ENCODE measurements around the gene C1QTNF2. TPM values are rescaled to one million over a fixed set of nuclear protein-coding genes. Genes with fewer than 3 reads are reported as not detected.
"Not testable (repeated sequence)": the region's sequence is repeated elsewhere in the genome, so short reads cannot be mapped to it uniquely, and the experiment has no call there.

The C1QTNF2 gene
- total RNA-seq, 1 experiment from 2014 or later, result 0.21 TPM

DNA sequence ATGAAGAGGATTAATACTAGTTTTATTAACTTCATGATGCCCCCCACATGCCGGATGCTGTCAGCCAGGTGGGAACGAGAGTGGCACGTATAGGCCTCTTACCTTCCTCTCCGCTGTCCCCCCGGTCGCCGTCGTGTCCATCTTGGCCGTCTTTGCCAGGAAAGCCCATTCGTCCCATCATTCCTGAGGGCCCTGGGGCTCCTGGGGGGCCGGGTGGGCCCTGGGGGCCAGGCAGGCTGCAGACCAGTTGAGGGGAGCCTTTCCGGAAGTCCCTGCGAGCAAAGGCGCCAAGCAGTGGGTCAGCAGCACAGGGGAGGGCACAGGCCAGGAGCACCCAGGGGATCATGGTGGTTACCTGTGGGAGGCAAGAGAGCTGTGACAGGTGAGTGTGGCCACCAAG is 15.8 kb downstream of the C1QTNF2 start:
- in situ Hi-C loops (cut with HindIII; ENCODE audit: low pct_unique_long_range_greater_than_20kb, low sequenced_read_pairs), result no loop called here

DNA sequence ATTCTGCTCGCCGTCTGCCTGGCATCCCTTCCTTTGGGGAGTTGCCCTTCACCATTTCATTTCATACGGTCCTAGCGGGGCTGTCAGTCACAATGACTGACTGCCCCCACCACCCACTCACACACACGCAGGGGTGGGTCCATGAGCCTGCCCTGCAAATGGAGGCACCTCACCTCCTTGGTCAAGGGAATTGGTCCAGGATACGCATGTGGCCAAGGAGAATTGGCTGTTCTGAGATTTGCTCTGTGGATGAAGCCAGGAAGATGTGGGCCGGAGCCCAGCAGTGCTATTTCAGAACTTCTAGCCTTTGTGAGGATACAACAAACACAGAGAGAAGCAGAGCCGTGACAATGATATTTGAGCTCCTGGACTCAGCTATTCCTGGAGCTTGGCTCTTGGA is 17.0 kb downstream of the C1QTNF2 start:
- in situ Hi-C loops (cut with HindIII; ENCODE audit: low pct_unique_long_range_greater_than_20kb, low sequenced_read_pairs), result no loop called here
- DNase-seq (ENCODE audit: low read depth, low spot score), result no peak

More for the DNA sequence above, 15.8 kb downstream of the C1QTNF2 start:
- DNase-seq (ENCODE audit: low read depth, low spot score), result no peak

- in situ Hi-C loops (cut with HindIII; ENCODE audit: low pct_unique_long_range_greater_than_20kb, low sequenced_read_pairs), result no loop called here
- DNase-seq (ENCODE audit: low read depth, low spot score), result no peak
These were observed 18.1 kb downstream of the C1QTNF2 start for GRCh38 chr5:160352308-160352707.

DNA sequence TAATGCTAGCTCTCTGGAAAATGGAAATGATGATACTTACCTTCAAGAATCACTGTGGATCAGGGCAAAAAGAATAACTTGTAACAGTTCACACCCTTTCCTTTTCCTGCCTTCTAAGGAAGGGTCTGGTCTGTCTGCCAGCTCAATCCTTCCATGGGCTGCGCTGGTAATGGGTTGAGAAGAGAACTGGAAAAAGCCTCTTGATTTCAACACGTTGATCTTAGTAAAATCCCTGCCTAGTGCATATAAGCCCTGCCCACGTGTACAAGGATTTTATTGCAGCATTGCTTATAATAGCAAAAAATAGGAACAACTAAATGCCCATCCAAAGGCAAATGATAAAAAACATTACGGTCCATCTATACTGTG is 20.5 kb downstream of the C1QTNF2 start:
- no peak for DNase-seq (ENCODE audit: low read depth, low spot score)

DNA sequence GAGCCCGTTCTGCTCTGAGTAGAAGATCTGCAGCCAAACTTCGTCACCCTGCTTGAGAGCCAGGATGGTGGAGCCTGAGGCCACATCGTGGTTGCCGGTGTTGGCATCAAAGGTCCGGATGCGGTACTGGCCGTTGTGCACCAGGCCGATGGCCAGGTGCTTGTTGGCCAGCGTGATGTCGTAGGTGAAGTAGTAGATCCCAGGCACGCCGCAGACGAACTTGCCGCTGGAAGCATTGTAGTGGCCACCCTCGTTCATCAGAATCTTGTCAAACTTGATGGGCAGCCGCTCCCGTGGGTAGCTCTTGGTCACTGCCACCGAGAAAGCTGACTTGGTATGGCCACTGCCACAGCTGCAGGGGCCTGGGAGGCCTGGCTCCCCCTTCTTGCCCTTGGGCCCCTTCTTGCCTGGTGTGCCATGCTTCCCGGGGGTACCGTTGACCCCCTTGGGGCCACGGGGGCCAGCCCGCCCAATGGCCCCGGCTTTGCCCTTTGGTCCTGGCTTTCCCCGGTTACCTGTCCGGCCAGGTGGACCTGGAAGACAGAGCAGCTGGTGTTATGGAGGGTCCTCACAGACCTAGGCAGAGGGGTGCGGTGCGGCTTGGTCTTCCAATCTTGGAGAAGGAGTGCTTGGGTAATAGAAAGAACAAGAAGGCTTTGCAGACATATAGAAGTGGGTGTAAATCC is 21.0 kb downstream of the C1QTNF2 start:
- in situ Hi-C loops (cut with HindIII; ENCODE audit: low pct_unique_long_range_greater_than_20kb, low sequenced_read_pairs), result no loop called here
- no peak for DNase-seq (ENCODE audit: low read depth, low spot score)

More for the DNA sequence above, 20.5 kb downstream of the C1QTNF2 start:
- in situ Hi-C loops (cut with HindIII; ENCODE audit: low pct_unique_long_range_greater_than_20kb, low sequenced_read_pairs), result no loop called here

DNA sequence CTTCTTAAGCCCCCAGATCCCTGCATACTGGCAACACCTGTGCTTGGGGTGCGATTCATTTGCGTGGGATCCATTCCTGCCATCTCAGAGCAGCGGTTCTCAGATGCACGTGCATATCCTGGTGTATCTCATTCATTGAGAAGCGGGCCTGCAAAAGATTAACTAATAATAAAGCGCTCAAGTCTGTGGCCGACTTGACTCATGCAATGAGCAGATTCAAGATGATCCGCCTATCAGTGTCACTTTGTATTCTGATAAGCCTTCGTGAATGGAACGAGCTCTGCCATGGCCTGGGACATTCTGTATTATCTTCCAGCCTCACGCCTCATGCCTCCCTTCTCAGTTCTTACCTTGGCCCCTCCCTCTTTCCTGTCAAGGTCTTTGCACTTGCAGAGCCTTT is 22.3 kb downstream of the C1QTNF2 start:
- in situ Hi-C loops (cut with HindIII; ENCODE audit: low pct_unique_long_range_greater_than_20kb, low sequenced_read_pairs), result no loop called here
- no peak for DNase-seq (ENCODE audit: low read depth, low spot score)

DNA sequence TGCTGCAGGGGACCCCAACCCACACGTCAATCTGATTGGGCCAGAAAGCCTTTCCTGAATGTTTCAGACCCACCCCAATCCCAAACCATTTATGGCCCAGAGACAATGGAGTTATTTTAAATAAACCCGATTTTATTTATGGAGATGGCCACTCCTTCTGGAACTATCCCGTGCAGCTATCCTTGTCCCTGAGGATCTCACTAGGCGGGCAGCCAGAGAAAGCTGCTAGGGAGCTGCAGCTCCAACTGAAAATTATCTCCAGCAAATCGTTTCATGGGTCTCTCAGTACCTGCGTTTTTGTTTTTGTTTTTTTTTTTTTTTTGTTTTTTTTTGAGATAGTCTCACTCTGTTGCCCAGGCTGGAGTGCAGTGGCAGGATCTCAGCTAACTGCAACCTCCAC is 23.0 kb downstream of the C1QTNF2 start:
- DNase-seq (ENCODE audit: low read depth, low spot score), result no peak
- in situ Hi-C loops (cut with HindIII; ENCODE audit: low pct_unique_long_range_greater_than_20kb, low sequenced_read_pairs), result no loop called here

- no peak for DNase-seq (ENCODE audit: low read depth, low spot score)
- in situ Hi-C loops (cut with HindIII; ENCODE audit: low pct_unique_long_range_greater_than_20kb, low sequenced_read_pairs), result no loop called here
These were observed 27.9 kb downstream of the C1QTNF2 start for GRCh38 chr5:160342413-160342941.

- in situ Hi-C loops (cut with HindIII; ENCODE audit: low pct_unique_long_range_greater_than_20kb, low sequenced_read_pairs), result no loop called here
- DNase-seq (ENCODE audit: low read depth, low spot score), result no peak
These were observed 29.0 kb downstream of the C1QTNF2 start for GRCh38 chr5:160341309-160341870.

- DNase-seq (ENCODE audit: low read depth, low spot score); in situ Hi-C loops (cut with HindIII; ENCODE audit: low pct_unique_long_range_greater_than_20kb, low sequenced_read_pairs): not testable (repeated sequence)
These were observed 29.9 kb downstream of the C1QTNF2 start for GRCh38 chr5:160340513-160340912.

DNA sequence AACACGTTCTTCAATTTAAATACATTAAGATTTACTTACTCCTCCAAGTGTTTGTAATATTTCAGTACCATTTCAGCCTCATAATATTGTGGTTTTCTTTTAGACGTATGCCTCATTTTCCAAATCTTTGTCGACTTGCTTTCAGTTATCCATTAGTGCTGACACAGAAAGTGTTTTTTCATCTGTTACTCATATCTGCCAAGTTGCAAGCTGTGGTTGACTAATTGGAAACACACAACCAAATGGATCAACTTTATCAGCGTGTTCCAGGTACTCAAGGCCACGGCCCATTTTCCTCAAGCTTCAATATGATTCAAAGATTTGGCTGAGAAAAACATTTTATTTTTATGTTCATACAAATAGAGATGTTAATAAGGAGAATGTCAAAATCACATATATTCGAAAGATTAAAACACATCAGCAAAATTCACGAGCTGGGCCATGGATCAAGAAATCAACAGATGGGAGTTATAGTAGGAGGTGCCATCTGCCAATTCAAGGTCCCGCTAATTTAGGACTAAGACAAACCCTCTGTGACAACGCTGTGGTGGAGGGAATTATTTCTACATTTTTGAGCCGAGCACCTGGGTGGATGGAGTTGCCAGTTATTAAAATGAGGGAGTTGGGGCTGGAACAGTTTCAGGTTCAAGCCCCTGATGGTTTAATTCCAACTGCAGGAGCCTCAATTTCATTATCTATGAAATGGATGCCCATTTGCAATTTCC is 30.9 kb downstream of the C1QTNF2 start:
- DNase-seq (ENCODE audit: low read depth, low spot score), result no peak
- in situ Hi-C loops (cut with HindIII; ENCODE audit: low pct_unique_long_range_greater_than_20kb, low sequenced_read_pairs), result no loop called here

DNA sequence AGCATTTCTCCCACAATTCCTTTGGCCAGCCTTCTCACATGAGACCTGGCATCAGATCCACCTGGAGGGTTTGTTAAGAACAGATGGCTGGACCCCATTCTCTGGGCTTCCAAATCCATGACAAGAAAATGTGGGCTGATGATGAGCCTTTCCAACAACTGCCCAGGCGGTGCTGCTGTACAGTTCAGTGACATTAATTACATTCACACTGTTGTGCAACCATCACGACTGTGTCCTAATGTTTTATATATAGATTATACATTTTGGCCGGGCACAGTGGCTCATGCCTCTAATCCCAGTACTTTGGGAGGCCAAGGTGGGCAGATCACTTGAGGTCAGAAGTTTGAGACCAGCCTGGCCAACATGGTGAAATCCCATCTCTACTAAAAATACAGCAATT is 35.7 kb downstream of the C1QTNF2 start:
- DNase-seq (ENCODE audit: low read depth, low spot score); in situ Hi-C loops (cut with HindIII; ENCODE audit: low pct_unique_long_range_greater_than_20kb, low sequenced_read_pairs): not testable (repeated sequence)

GRCh38 chr5:160333721-160334120 is 36.7 kb downstream of the C1QTNF2 start:
- no peak for DNase-seq (ENCODE audit: low read depth, low spot score)
- in situ Hi-C loops (cut with HindIII; ENCODE audit: low pct_unique_long_range_greater_than_20kb, low sequenced_read_pairs), result no loop called here

DNA sequence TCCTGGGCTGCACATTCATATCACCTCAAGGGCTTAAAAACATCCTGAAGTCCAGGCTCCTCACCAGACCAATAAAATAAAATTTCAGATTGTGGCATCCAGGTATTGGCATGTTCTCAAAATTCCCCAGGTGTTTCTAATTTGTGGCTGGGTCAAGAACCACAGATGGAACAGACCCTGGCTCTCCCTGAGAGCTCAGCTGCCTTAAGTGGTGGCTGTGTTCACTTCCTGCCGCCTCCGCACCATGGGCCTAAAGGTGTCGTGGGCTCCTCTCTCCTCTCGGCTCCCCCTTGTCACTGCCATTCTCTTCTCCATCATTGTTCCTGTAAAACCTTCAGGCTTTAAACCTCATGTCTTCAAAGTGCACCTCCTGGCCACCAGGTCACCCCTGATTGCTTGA is 40.2 kb downstream of the C1QTNF2 start:
- in situ Hi-C loops (cut with HindIII; ENCODE audit: low pct_unique_long_range_greater_than_20kb, low sequenced_read_pairs), result no loop called here
- DNase-seq (ENCODE audit: low read depth, low spot score), result no peak

GRCh38 chr5:160327818-160328217 is 42.6 kb downstream of the C1QTNF2 start:
- in situ Hi-C loops (cut with HindIII; ENCODE audit: low pct_unique_long_range_greater_than_20kb, low sequenced_read_pairs), result no loop called here
- no peak for DNase-seq (ENCODE audit: low read depth, low spot score)

DNA sequence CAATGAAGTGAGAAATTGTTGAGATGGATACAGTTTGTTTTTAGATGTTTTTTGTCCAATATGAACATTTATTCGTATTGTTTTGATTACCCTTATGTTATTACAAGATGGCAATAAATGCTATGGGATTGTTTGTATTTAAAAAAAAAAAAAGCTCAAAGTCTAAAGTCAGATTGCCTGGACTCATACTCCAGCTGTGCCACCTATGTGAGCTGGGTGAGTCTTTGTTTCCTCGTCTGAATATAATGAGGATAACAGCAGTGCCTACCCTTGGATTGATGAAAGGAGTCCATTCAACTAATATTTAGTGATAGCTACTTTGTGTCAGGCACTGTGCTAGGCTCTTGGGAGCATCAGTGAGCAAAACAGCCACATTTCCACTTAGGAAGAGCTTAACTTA is 43.4 kb downstream of the C1QTNF2 start:
- in situ Hi-C loops (cut with HindIII; ENCODE audit: low pct_unique_long_range_greater_than_20kb, low sequenced_read_pairs), result no loop called here
- no peak for DNase-seq (ENCODE audit: low read depth, low spot score)

DNA sequence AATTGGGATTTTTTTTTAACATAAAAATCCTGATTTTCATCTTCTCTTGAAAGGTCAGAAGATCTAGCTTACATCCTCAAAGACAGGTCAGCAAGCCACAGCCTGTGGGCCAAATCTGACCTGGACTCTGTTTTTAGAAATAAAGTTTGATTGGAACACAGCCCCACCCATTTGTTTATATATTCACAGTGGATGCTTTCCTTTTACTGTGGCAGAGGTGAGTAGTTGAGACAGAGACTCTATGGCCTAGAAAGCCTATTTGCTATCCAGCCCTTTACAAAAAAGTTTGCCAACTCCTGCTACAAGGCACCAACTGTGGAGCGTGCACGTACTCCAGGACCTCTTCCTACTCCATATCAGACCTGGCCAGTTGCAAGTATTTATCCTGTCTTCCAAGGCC is 44.7 kb downstream of the C1QTNF2 start:
- in situ Hi-C loops (cut with HindIII; ENCODE audit: low pct_unique_long_range_greater_than_20kb, low sequenced_read_pairs), result no loop called here
- no peak for DNase-seq (ENCODE audit: low read depth, low spot score)

- no peak for DNase-seq (ENCODE audit: low read depth, low spot score)
- in situ Hi-C loops (cut with HindIII; ENCODE audit: low pct_unique_long_range_greater_than_20kb, low sequenced_read_pairs), result no loop called here
These were observed 45.5 kb downstream of the C1QTNF2 start for GRCh38 chr5:160324886-160325285.

GRCh38 chr5:160318409-160318808 is 52.0 kb downstream of the C1QTNF2 start:
- DNase-seq (ENCODE audit: low read depth, low spot score), result no peak
- in situ Hi-C loops (cut with HindIII; ENCODE audit: low pct_unique_long_range_greater_than_20kb, low sequenced_read_pairs), result no loop called here

Measured in SK-MEL-5 (cell line).